ENCODE measurements around the gene DENND6B.
"Not testable (repeated sequence)": the region's sequence is repeated elsewhere in the genome, so short reads cannot be mapped to it uniquely, and the experiment has no call there.

DENND6B gene

GRCh38 chr22:50346470-50346869 is 19.7 kb upstream of the DENND6B start:
- no peaks in the 10 kb centered on the region for H3K27me3 Mint-ChIP-seq
- H3K36me3 Mint-ChIP-seq (ENCODE audit: low read depth) = peaks cover 7% of the 10 kb centered on the region
- peaks cover 9% of the 10 kb centered on the region for H3K4me1 Mint-ChIP-seq (ENCODE audit: low read depth)

GRCh38 chr22:50343541-50343935 is 16.7 kb upstream of the DENND6B start:
- Mint-ChIP-seq H3K36me3 (ENCODE audit: low read depth) (no peaks in the 10 kb centered on the region), H3K4me3 (peak overlapping the region; percentile 30), H3K27ac (no peak overlapping the region), H3K27me3 (no peaks in the 10 kb centered on the region), H3K9me3 (no peaks in the 10 kb centered on the region), H3K4me1 (ENCODE audit: low read depth) (peaks cover 11% of the 10 kb centered on the region)

More at GRCh38 chr22:50346470-50346869, 19.7 kb upstream of the DENND6B start:
- no peak overlapping the region for H3K27ac Mint-ChIP-seq
- H3K4me3 Mint-ChIP-seq = no peak overlapping the region
- H3K9me3 Mint-ChIP-seq = no peaks in the 10 kb centered on the region

DNA sequence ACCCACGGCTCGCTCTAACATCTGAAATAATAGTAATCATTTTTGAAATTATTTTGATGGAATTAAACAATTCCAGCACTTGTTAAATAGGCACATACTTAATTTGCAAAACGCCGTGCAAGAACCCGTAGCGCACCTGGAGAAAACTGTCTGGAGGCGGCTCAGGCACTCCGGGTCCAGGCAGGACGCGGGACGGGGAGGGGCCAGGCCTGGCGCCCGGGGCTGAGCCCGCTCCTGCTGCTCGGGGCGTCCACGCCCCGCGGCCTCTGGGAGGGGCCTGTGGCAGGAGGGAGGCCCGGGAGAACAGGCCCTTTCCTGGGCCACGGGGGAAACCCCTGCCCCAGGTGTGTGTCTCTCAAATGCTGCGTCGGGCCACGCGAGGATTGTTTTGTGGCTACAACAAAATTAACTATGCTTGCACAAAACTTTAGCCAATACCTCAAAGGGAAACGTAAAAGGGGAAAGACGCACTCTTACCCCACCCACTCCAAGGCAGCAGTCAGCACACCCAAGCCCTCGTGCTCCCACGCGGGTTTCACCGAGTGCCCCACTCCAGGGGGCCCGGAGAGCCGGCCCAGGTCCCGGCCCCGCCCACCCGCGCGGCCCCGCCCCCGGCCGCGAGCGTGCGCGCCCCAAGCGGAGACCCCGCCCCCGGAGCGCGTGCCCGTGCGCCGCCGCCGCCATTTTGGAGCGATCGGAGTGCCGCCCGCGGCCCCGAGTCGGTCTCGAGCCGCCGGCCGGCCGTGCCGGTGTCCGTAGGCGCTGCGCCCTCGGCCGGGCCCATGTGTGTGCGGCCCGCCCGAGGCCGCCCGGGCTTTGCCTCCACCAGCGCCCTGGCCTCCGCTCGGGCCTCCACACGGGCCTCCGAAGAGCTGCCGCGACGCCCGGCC is 16.1 kb upstream of the DENND6B start, which contains the start of gene PPP6R2:
Gene PPP6R2 (plus strand): TSS at position 677 of the 890 bp plus-strand sequence. CDS start 50,582 bp downstream, outside the sequence.
- Mint-ChIP-seq H3K9me3 (no peaks in the 10 kb centered on the region), H3K27me3 (no peaks in the 10 kb centered on the region), H3K4me3 (peak within 1 kb of the TSS; percentile 81), H3K36me3 (ENCODE audit: low read depth) (no peaks in the 10 kb centered on the region), H3K27ac (peak within 1 kb of the TSS; percentile 86), H3K4me1 (ENCODE audit: low read depth) (peaks cover 11% of the 10 kb centered on the region)

- peaks cover 11% of the 10 kb centered on the region for H3K4me1 Mint-ChIP-seq (ENCODE audit: low read depth)
- no peaks in the 10 kb centered on the region for H3K9me3 Mint-ChIP-seq
- H3K27me3 Mint-ChIP-seq = no peaks in the 10 kb centered on the region
- no peaks in the 10 kb centered on the region for H3K36me3 Mint-ChIP-seq (ENCODE audit: low read depth)
- H3K4me3 Mint-ChIP-seq = peak overlapping the region; percentile 81
- H3K27ac Mint-ChIP-seq = peak overlapping the region; percentile 86
Observed at GRCh38 chr22:50341977-50342650, 15.3 kb upstream of the DENND6B start.

DNA sequence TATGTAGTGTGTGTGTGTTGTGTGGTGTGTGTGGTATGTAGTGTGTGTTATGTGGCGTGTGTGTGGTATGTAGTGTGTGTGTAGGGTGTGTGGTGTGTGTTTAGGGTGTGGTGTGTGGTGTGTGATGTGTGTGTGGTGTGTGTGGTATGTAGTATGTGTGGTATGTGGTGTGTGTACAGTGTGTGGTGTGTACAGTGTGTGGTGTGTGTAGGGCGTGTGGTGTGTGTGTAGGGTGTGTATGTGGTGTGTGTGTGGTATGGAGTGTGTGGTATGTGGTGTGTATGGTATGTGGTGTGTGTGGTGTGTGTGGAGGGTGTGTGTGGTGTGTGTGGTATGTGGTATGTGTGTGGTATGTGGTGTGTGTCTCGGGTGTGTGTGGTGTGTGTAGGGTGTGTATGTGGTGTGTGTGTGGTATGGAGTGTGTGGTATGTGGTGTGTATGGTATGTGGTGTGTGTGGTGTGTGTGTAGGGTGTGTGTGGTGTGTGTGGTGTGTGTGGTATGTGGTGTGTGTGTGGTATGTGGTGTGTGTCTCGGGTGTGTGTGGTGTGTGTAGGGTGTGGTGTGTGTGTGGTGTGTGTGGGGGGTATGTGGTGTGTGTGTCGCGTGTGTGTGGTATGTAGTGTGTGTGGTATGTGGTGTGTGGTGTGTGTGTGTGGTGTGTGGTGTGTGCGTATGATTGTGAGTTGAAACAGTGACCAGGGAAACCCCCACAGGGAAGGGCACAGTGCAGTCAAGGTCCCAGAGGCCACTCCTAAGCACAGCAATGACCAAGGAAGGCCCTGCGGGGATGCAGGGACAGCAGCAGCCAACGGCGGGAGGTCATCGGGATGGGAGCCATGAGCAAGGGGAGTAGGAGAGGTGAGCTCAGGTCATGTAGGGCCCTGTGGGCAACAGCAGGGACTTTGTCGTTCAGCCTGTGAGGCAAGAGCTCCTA is 13.4 kb upstream of the DENND6B start:
- Mint-ChIP-seq H3K27ac (no peak overlapping the region), H3K36me3 (ENCODE audit: low read depth) (no peaks in the 10 kb centered on the region), H3K27me3 (no peaks in the 10 kb centered on the region), H3K4me3 (no peak overlapping the region), H3K4me1 (ENCODE audit: low read depth) (peaks cover 11% of the 10 kb centered on the region), H3K9me3 (no peaks in the 10 kb centered on the region)

DNA sequence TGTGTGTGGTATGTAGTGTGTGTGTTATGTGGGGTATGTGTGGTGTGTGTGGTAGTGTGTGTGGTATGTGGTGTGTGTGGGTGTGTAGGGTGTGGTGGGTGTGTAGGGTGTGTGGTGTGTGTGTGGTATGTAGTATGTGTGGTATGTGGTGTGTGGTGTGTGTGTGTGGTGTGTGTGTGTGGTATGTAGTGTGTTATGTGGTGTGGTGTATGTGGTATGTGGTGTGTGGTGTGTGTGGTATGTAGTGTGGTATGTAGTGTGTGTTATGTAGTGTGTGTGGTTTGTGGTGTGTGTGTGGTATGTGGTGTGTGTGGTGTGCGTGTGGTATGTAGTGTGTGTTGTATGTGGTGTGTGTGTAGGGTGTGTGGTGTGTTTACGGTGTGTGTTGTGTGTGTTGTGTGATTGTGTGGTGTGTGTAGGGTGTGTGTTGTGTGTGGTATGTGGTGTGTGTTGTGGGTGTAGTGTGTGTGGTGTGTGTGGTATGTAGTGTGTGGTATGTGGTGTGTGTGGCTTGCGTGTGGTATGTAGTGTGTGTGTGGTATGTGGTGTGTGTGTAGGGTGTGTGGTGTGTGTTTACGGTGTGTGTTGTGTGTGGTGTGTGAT is 12.1 kb upstream of the DENND6B start:
- peaks cover 11% of the 10 kb centered on the region for H3K4me1 Mint-ChIP-seq (ENCODE audit: low read depth)
- no peak overlapping the region for H3K27ac Mint-ChIP-seq
- no peaks in the 10 kb centered on the region for H3K36me3 Mint-ChIP-seq (ENCODE audit: low read depth)
- H3K9me3 Mint-ChIP-seq = no peaks in the 10 kb centered on the region
- no peak overlapping the region for H3K4me3 Mint-ChIP-seq
- H3K27me3 Mint-ChIP-seq = no peaks in the 10 kb centered on the region

- no peaks in the 10 kb centered on the region for H3K36me3 Mint-ChIP-seq (ENCODE audit: low read depth)
- H3K4me3 Mint-ChIP-seq = no peak overlapping the region
- H3K9me3 Mint-ChIP-seq = no peaks in the 10 kb centered on the region
- no peaks in the 10 kb centered on the region for H3K27me3 Mint-ChIP-seq
- peaks cover 11% of the 10 kb centered on the region for H3K4me1 Mint-ChIP-seq (ENCODE audit: low read depth)
- H3K27ac Mint-ChIP-seq = no peak overlapping the region
Observed at GRCh38 chr22:50338042-50338573, 11.3 kb upstream of the DENND6B start.

DNA sequence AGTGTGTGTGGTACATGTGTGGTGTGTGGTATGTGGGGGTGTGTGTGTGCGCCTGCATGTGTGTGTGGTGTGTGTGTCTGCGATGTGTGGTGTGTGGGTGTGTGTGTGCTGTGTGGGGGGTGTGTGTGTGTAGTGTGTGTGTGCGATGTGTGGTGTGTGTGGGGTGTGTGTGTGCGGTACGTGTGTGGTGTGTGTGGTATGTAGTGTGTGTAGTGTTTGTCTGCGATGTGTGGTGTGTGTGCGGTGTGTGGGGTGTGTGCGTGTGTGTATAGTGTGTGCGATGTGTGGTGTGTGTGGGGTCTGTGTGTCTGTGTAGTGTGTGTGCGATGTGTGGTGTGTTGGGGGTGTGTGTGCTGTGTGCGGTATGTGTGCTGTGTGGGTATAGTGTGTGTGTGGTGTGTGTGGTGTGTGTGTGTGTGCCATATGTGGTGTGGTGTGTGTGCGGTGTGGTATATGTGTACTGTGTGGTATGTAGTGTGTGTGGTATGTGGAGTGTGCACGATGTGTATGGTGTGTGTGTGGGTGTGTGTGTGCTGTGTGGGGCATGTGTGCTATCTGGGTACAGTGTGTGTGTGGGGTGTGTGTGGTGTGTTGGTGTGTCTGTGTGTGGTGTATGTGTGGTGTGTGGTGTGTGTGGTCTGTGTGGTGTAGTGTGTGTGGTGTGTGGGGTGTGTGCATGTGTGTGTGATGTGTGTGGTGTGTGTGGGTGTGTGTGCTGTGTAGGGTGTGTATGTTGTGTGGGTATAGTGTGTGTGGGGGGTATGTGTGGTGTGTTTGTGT is 10.6 kb upstream of the DENND6B start:
- Mint-ChIP-seq H3K27me3 (no peaks in the 10 kb centered on the region), H3K9me3 (no peaks in the 10 kb centered on the region), H3K4me3 (no peak overlapping the region), H3K4me1 (ENCODE audit: low read depth) (peaks cover 10% of the 10 kb centered on the region), H3K36me3 (ENCODE audit: low read depth) (no peaks in the 10 kb centered on the region), H3K27ac (no peak overlapping the region)

DNA sequence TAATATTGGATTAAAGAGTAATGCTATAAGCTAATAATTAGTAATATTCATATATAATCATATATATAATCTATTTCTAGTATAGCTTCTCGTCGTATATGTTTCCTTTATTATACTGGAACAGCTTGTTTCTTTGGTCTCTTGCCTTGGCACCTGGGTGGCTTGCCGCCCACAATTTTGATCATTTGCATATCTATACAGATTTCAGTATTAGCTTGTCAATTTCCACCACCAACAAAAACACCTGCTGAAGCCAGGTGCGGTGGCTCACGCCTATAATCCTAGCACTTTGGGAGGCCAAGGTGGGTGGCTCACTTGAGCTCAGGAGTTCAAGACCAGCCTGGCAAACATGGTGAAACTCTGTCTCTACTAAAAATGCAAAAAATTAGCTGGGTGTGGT is 7.6 kb upstream of the DENND6B start:
- not testable (repeated sequence) for H3K27ac Mint-ChIP-seq; H3K36me3 Mint-ChIP-seq (ENCODE audit: low read depth); H3K27me3 Mint-ChIP-seq; H3K9me3 Mint-ChIP-seq; H3K4me3 Mint-ChIP-seq
- H3K4me1 Mint-ChIP-seq (ENCODE audit: low read depth) = peaks cover 14% of the 10 kb centered on the region

- Mint-ChIP-seq H3K4me3 (no peak overlapping the region), H3K36me3 (ENCODE audit: low read depth) (no peaks in the 10 kb centered on the region), H3K9me3 (no peaks in the 10 kb centered on the region), H3K4me1 (ENCODE audit: low read depth) (peaks cover 35% of the 10 kb centered on the region), H3K27ac (no peak overlapping the region), H3K27me3 (peaks cover 10% of the 10 kb centered on the region)
Observed at GRCh38 chr22:50329236-50329635, 2.4 kb upstream of the DENND6B start.

DNA sequence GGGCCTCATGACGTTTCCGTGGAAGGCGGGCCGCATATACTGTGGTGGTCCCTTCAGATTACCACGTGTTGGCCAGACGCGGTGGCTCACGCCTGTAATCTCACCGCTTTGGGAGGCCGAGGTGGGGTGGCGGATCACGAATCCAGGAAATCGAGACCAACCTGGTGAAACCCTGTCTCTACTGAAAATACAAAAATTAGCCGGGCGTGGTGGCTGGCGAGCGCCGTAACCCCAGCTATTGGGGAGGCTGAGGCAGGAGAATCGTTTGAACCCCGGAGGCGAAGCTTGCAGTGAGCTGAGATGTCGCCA is 853 bp upstream of the DENND6B start:
- peak overlapping the region; percentile 40 for H3K27ac Mint-ChIP-seq
- peak overlapping the region; percentile 78 for H3K4me3 Mint-ChIP-seq
- H3K9me3 Mint-ChIP-seq = no peaks in the 10 kb centered on the region
- peaks cover 35% of the 10 kb centered on the region for H3K4me1 Mint-ChIP-seq (ENCODE audit: low read depth)
- H3K27me3 Mint-ChIP-seq = peaks cover 10% of the 10 kb centered on the region
- no peaks in the 10 kb centered on the region for H3K36me3 Mint-ChIP-seq (ENCODE audit: low read depth)

DNA sequence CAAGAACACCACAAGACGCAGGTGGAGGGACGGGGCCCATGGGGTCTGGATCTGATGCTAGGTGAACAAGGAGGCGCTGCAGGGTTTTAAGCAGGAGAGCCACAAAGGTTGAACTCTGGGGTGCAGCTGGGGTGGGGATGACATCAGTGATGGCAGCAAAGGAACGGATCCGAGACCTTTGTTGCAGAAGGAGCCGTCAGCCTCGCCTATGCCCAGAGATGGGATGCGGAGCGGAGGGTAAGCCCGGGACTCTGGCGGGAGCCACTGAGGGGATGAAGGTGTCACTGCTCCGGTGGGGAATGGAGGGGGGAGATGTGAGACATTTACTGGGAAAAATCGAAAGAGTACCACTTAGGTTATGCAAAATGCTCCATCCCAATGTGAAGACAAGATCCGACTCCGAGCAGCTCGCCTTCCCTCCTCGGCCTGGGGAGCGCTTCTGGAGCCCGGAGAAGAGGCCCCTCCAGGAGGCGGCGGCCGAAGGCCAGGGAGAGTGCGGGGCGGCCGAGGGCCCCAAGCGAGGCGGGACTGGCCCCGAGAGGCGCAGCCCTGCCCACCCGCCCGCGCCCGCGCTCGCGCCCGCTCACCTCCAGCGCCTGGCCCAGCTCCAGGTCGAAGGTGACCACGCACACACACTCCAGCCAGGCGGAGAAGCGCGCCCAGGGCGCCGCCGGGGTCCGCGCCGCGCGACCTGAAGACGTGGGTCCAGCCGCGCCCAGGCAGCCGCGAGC is 422 bp downstream of the DENND6B start:
- peaks cover 10% of the 10 kb centered on the region for H3K27me3 Mint-ChIP-seq
- no peak overlapping the region for H3K27ac Mint-ChIP-seq
- H3K4me1 Mint-ChIP-seq (ENCODE audit: low read depth) = peaks cover 35% of the 10 kb centered on the region
- H3K36me3 Mint-ChIP-seq (ENCODE audit: low read depth) = no peaks in the 10 kb centered on the region
- H3K4me3 Mint-ChIP-seq = peak overlapping the region; percentile 80
- H3K9me3 Mint-ChIP-seq = no peaks in the 10 kb centered on the region

All from stimulated activated naive CD8-positive, alpha-beta T cell treated with anti-CD3 and anti-CD28 coated beads, Interleukin-15, Interleukin-2, amounts not matched to agents 100 ng/mL and 50 ng/mL, for 24 hours (primary cell).